Measurements from ENCODE around the gene CNTROB. TPM values are rescaled to one million over a fixed set of nuclear protein-coding genes. Genes with fewer than 3 reads are reported as not detected.

Gene CNTROB
- total and polyA plus RNA-seq, 4 donors: 14.4 to 59.5 (median 35.5) TPM

- peak overlapping the region; percentile 96 for H3K27ac ChIP-seq (ENCODE audit: low read depth, low read length)
- DNase-seq (ENCODE audit: low read depth in 4 of 6, low spot score in 6 of 6): no peak
- H3K27me3 ChIP-seq (ENCODE audit: control insufficient read depth, insufficient read depth, low read length): no peaks in the 10 kb centered on the region
- no peaks in the 10 kb centered on the region for H3K9me3 ChIP-seq (ENCODE audit: control insufficient read depth, insufficient read depth, low read length)
- H3K36me3 ChIP-seq (ENCODE audit: control insufficient read depth, insufficient read depth, low read length): peaks cover 7% of the 10 kb centered on the region
- 69% methylated on average over 2 of the region's 2 CpGs for WGBS (ENCODE audit: insufficient coverage)
- peaks cover 21% of the 10 kb centered on the region for H3K4me1 ChIP-seq (ENCODE audit: control insufficient read depth, insufficient read depth, low read length)
- peak overlapping the region; percentile 70 for H3K4me3 ChIP-seq (ENCODE audit: low read depth, low read length)
Observed at GRCh38 chr17:7916808-7917207, 15.2 kb upstream of the CNTROB start.

GRCh38 chr17:7922269-7922844, 9.6 kb upstream of the CNTROB start:
- 29% methylated on average over 15 of the region's 16 CpGs for WGBS (ENCODE audit: insufficient coverage)
- Histone ChIP-seq H3K36me3 (ENCODE audit: control insufficient read depth, insufficient read depth, low read length) (peaks cover 5% of the 10 kb centered on the region), H3K4me1 (ENCODE audit: control insufficient read depth, insufficient read depth, low read length) (peaks cover 17% of the 10 kb centered on the region), H3K27ac (ENCODE audit: low read depth, low read length) (peak overlapping the region; percentile 41), H3K9me3 (ENCODE audit: control insufficient read depth, insufficient read depth, low read length) (no peaks in the 10 kb centered on the region), H3K4me3 (ENCODE audit: low read depth, low read length) (peak overlapping the region; percentile 52), H3K27me3 (ENCODE audit: control insufficient read depth, insufficient read depth, low read length) (no peaks in the 10 kb centered on the region)
- peak in 1 of 6 donors; percentile 53 for DNase-seq (ENCODE audit: low read depth in 4 of 6, low spot score in 6 of 6)

- no peaks in the 10 kb centered on the region for H3K27me3 ChIP-seq (ENCODE audit: control insufficient read depth, insufficient read depth, low read length)
- H3K9me3 ChIP-seq (ENCODE audit: control insufficient read depth, insufficient read depth, low read length): no peaks in the 10 kb centered on the region
- H3K4me3 ChIP-seq (ENCODE audit: low read depth, low read length): peak overlapping the region; percentile 52
- H3K36me3 ChIP-seq (ENCODE audit: control insufficient read depth, insufficient read depth, low read length): peaks cover 5% of the 10 kb centered on the region
- peak overlapping the region; percentile 41 for H3K27ac ChIP-seq (ENCODE audit: low read depth, low read length)
- H3K4me1 ChIP-seq (ENCODE audit: control insufficient read depth, insufficient read depth, low read length): peaks cover 17% of the 10 kb centered on the region
- peak in 5 of 6 donors; percentile 57 to 98 (median 87) for DNase-seq (ENCODE audit: low read depth in 4 of 6, low spot score in 6 of 6)
- 10% methylated on average over 39 of the region's 45 CpGs for WGBS (ENCODE audit: insufficient coverage)
Observed at GRCh38 chr17:7922845-7923628, 9.0 kb upstream of the CNTROB start.

GRCh38 chr17:7927596-7927995, 4.4 kb upstream of the CNTROB start:
- H3K27ac ChIP-seq (ENCODE audit: low read depth, low read length): no peak overlapping the region
- peaks cover 47% of the 10 kb centered on the region for H3K4me1 ChIP-seq (ENCODE audit: control insufficient read depth, insufficient read depth, low read length)
- no peaks in the 10 kb centered on the region for H3K9me3 ChIP-seq (ENCODE audit: control insufficient read depth, insufficient read depth, low read length)
- peaks cover 8% of the 10 kb centered on the region for H3K36me3 ChIP-seq (ENCODE audit: control insufficient read depth, insufficient read depth, low read length)
- H3K4me3 ChIP-seq (ENCODE audit: low read depth, low read length): no peak overlapping the region
- 96% methylated on average over 3 of the region's 3 CpGs for WGBS (ENCODE audit: insufficient coverage)
- no peaks in the 10 kb centered on the region for H3K27me3 ChIP-seq (ENCODE audit: control insufficient read depth, insufficient read depth, low read length)
- no peak for DNase-seq (ENCODE audit: low read depth in 4 of 6, low spot score in 6 of 6)

- Histone ChIP-seq H3K4me1 (ENCODE audit: control insufficient read depth, insufficient read depth, low read length) (peaks cover 44% of the 10 kb centered on the region), H3K27me3 (ENCODE audit: control insufficient read depth, insufficient read depth, low read length) (no peaks in the 10 kb centered on the region), H3K4me3 (ENCODE audit: low read depth, low read length) (peak within 1 kb of the TSS; percentile 47), H3K9me3 (ENCODE audit: control insufficient read depth, insufficient read depth, low read length) (no peaks in the 10 kb centered on the region), H3K27ac (ENCODE audit: low read depth, low read length) (no peak within 1 kb of the TSS), H3K36me3 (ENCODE audit: control insufficient read depth, insufficient read depth, low read length) (peaks cover 3% of the 10 kb centered on the region)
- WGBS (ENCODE audit: insufficient coverage): 5% methylated on average over 64 of the region's 67 CpGs
- peak in 2 of 6 donors; percentile 92 to 94 for DNase-seq (ENCODE audit: low read depth in 4 of 6, low spot score in 6 of 6)
Observed at GRCh38 chr17:7929158-7930023, 2.6 kb upstream of the CNTROB start, which contains the start of gene KCNAB3. Gene KCNAB3 (minus strand): TSS chr17:7929856. CDS start chr17:7929435, 421 bp downstream.

GRCh38 chr17:7930841-7931631, 970 bp upstream of the CNTROB start:
- no peak for DNase-seq (ENCODE audit: low read depth in 4 of 6, low spot score in 6 of 6)
- H3K36me3 ChIP-seq (ENCODE audit: control insufficient read depth, insufficient read depth, low read length): peaks cover 9% of the 10 kb centered on the region
- no peaks in the 10 kb centered on the region for H3K27me3 ChIP-seq (ENCODE audit: control insufficient read depth, insufficient read depth, low read length)
- peak overlapping the region; percentile 58 for H3K27ac ChIP-seq (ENCODE audit: low read depth, low read length)
- H3K4me3 ChIP-seq (ENCODE audit: low read depth, low read length): peak overlapping the region; percentile 91
- peaks cover 48% of the 10 kb centered on the region for H3K4me1 ChIP-seq (ENCODE audit: control insufficient read depth, insufficient read depth, low read length)
- WGBS (ENCODE audit: insufficient coverage): 46% methylated on average over 15 of the region's 20 CpGs
- no peaks in the 10 kb centered on the region for H3K9me3 ChIP-seq (ENCODE audit: control insufficient read depth, insufficient read depth, low read length)

GRCh38 chr17:7932483-7932891, 481 bp downstream of the CNTROB start:
- Histone ChIP-seq H3K36me3 (ENCODE audit: control insufficient read depth, insufficient read depth, low read length) (peaks cover 21% of the 10 kb centered on the region), H3K4me3 (ENCODE audit: low read depth, low read length) (peak overlapping the region; percentile 91), H3K27ac (ENCODE audit: low read depth, low read length) (peak overlapping the region; percentile 71), H3K4me1 (ENCODE audit: control insufficient read depth, insufficient read depth, low read length) (peaks cover 48% of the 10 kb centered on the region), H3K27me3 (ENCODE audit: control insufficient read depth, insufficient read depth, low read length) (no peaks in the 10 kb centered on the region), H3K9me3 (ENCODE audit: control insufficient read depth, insufficient read depth, low read length) (no peaks in the 10 kb centered on the region)
- 0% methylated on average over 17 of the region's 17 CpGs for WGBS (ENCODE audit: insufficient coverage)
- no peak for DNase-seq (ENCODE audit: low read depth in 4 of 6, low spot score in 6 of 6)

GRCh38 chr17:7932949-7933348, 943 bp downstream of the CNTROB start:
- 0% methylated on average over 9 of the region's 16 CpGs for WGBS (ENCODE audit: insufficient coverage)
- DNase-seq (ENCODE audit: low read depth in 4 of 6, low spot score in 6 of 6): peak in 2 of 6 donors; percentile 4 to 37
- Histone ChIP-seq H3K4me3 (ENCODE audit: low read depth, low read length) (peak overlapping the region; percentile 91), H3K9me3 (ENCODE audit: control insufficient read depth, insufficient read depth, low read length) (no peaks in the 10 kb centered on the region), H3K4me1 (ENCODE audit: control insufficient read depth, insufficient read depth, low read length) (peaks cover 48% of the 10 kb centered on the region), H3K27ac (ENCODE audit: low read depth, low read length) (peak overlapping the region; percentile 71), H3K36me3 (ENCODE audit: control insufficient read depth, insufficient read depth, low read length) (peaks cover 21% of the 10 kb centered on the region), H3K27me3 (ENCODE audit: control insufficient read depth, insufficient read depth, low read length) (no peaks in the 10 kb centered on the region)

- no peak for DNase-seq (ENCODE audit: low read depth in 4 of 6, low spot score in 6 of 6)
- peaks cover 24% of the 10 kb centered on the region for H3K4me1 ChIP-seq (ENCODE audit: control insufficient read depth, insufficient read depth, low read length)
- no peak overlapping the region for H3K27ac ChIP-seq (ENCODE audit: low read depth, low read length)
- H3K4me3 ChIP-seq (ENCODE audit: low read depth, low read length): no peak overlapping the region
- peaks cover 36% of the 10 kb centered on the region for H3K36me3 ChIP-seq (ENCODE audit: control insufficient read depth, insufficient read depth, low read length)
- no peaks in the 10 kb centered on the region for H3K9me3 ChIP-seq (ENCODE audit: control insufficient read depth, insufficient read depth, low read length)
- H3K27me3 ChIP-seq (ENCODE audit: control insufficient read depth, insufficient read depth, low read length): no peaks in the 10 kb centered on the region
Observed at GRCh38 chr17:7935859-7936258, 3.9 kb downstream of the CNTROB start.

Measured in spinal cord (tissue), 10 donors.